Right atrium auricular region (tissue), 2 donors: Measurements from ENCODE around the gene FUBP3. TPM values are rescaled to one million over a fixed set of nuclear protein-coding genes. Genes with fewer than 3 reads are reported as not detected.

Source experiments
- microRNA-seq, 2 donors: library from miRNA; unstranded; fragments of <30 nt; microRNA quantifications; one replicate each; pipeline ENCODE4, GENCODE V29; 2016 to 2017; ENCODE audit warnings: borderline number of aligned reads in 2 of 2, borderline replicate concordance in 1 of 2
- total RNA-seq, 2 donors: library from RNA; depleted of rRNA; stranded (reverse); fragments of >200 nt; gene quantifications; one replicate each; pipeline ENCODE4 v1.1.0, GENCODE V29; 2016

FUBP3 gene
- total RNA-seq, 2 donors from 2014 or later: 21.1 to 24.8 TPM

Small RNA genes within 50 kb of the gene (microRNA-seq; reads per million reads assigned to microRNA genes)
- gene MIR6856: 0 reads per million in 2 donors

Other genes with a start within 250 kb of the FUBP3 start
- gene ASS1, start 134.6 kb upstream of the FUBP3 start, total RNA-seq: 100 to 1,000 TPM in 1 of 2 donors, 10 to 100 TPM in 1; 75.3 to 110 TPM
- gene PRDM12, start 85.0 kb downstream of the FUBP3 start, total RNA-seq: not detected
- 10 to 100 TPM in 1 of 2 donors, 1 to 10 TPM in 1; 7.3 to 15.9 TPM for gene EXOSC2, start 114.2 kb downstream of the FUBP3 start, total RNA-seq